ENCODE results near the gene ZMYND11.

ZMYND11 gene

GRCh38 chr10:176677-177076 lies 41.4 kb downstream of the ZMYND11 start:
- no peak overlapping the region for H3K4me3 ChIP-seq (ENCODE audit: low read length)
- no peak overlapping the region for H3K27ac ChIP-seq (ENCODE audit: low read length)
- no peaks in the 10 kb centered on the region for H3K79me2 ChIP-seq (ENCODE audit: low read length)
- no peak overlapping the region for H3K4me2 ChIP-seq (ENCODE audit: low read depth, low read length)
- DNase-seq: no peak
- H3K36me3 ChIP-seq (replicated peaks; ENCODE audit: insufficient read depth, low read length): no peaks in the 10 kb centered on the region
- H3K27me3 ChIP-seq (replicated peaks; ENCODE audit: insufficient read depth, low read length): no peaks in the 10 kb centered on the region
- H4K20me1 ChIP-seq (ENCODE audit: insufficient read depth, low read length): no peaks in the 10 kb centered on the region
- no peak for TF ChIP-seq EZH2 (optimal IDR thresholded peaks at IDR 0.05; ENCODE audit: low read depth, low read length)
- no peak for TF ChIP-seq CTCF (IDR thresholded peaks at IDR 0.05; ENCODE audit: low read length)
- no peak for TF ChIP-seq EZH2phosphoT487 (IDR thresholded peaks at IDR 0.05; ENCODE audit: low read length)
- no peaks in the 10 kb centered on the region for H3K9me3 ChIP-seq (replicated peaks; ENCODE audit: insufficient read depth, low read length)
- no peaks in the 10 kb centered on the region for H3F3A ChIP-seq (ENCODE audit: insufficient read depth, low read length)
- H2AFZ ChIP-seq (ENCODE audit: low read length): no peak overlapping the region
- no peaks in the 10 kb centered on the region for H3K9me2 ChIP-seq (replicated peaks; ENCODE audit: insufficient read depth, low read length)
- H3K4me1 ChIP-seq (ENCODE audit: low read length): no peaks in the 10 kb centered on the region
- H3K9ac ChIP-seq (ENCODE audit: low read length): no peak overlapping the region

GRCh38 chr10:178208-178607 lies 43.0 kb downstream of the ZMYND11 start:
- H3K27me3 ChIP-seq (replicated peaks; ENCODE audit: insufficient read depth, low read length): no peaks in the 10 kb centered on the region
- peak; percentile 44 for TF ChIP-seq CTCF (IDR thresholded peaks at IDR 0.05; ENCODE audit: low read length)
- TF ChIP-seq EZH2 (optimal IDR thresholded peaks at IDR 0.05; ENCODE audit: low read depth, low read length): no peak
- no peak overlapping the region for H3K4me2 ChIP-seq (ENCODE audit: low read depth, low read length)
- no peak overlapping the region for H2AFZ ChIP-seq (ENCODE audit: low read length)
- H4K20me1 ChIP-seq (ENCODE audit: insufficient read depth, low read length): no peaks in the 10 kb centered on the region
- no peaks in the 10 kb centered on the region for H3K4me1 ChIP-seq (ENCODE audit: low read length)
- H3K9me2 ChIP-seq (replicated peaks; ENCODE audit: insufficient read depth, low read length): no peaks in the 10 kb centered on the region
- H3K79me2 ChIP-seq (ENCODE audit: low read length): no peaks in the 10 kb centered on the region
- no peak overlapping the region for H3K27ac ChIP-seq (ENCODE audit: low read length)
- peak; percentile 34 for DNase-seq
- no peaks in the 10 kb centered on the region for H3K36me3 ChIP-seq (replicated peaks; ENCODE audit: insufficient read depth, low read length)
- H3F3A ChIP-seq (ENCODE audit: insufficient read depth, low read length): no peaks in the 10 kb centered on the region
- no peaks in the 10 kb centered on the region for H3K9me3 ChIP-seq (replicated peaks; ENCODE audit: insufficient read depth, low read length)
- H3K9ac ChIP-seq (ENCODE audit: low read length): no peak overlapping the region
- no peak overlapping the region for H3K4me3 ChIP-seq (ENCODE audit: low read length)

GRCh38 chr10:178723-179122 lies 43.5 kb downstream of the ZMYND11 start:
- H3K9ac ChIP-seq (ENCODE audit: low read length): no peak overlapping the region
- H3K27me3 ChIP-seq (replicated peaks; ENCODE audit: insufficient read depth, low read length): no peaks in the 10 kb centered on the region
- no peak overlapping the region for H2AFZ ChIP-seq (ENCODE audit: low read length)
- H3K27ac ChIP-seq (ENCODE audit: low read length): no peak overlapping the region
- H3K79me2 ChIP-seq (ENCODE audit: low read length): no peaks in the 10 kb centered on the region
- no peaks in the 10 kb centered on the region for H3K4me1 ChIP-seq (ENCODE audit: low read length)
- TF ChIP-seq EZH2 (optimal IDR thresholded peaks at IDR 0.05; ENCODE audit: low read depth, low read length): no peak
- no peak for TF ChIP-seq CTCF (IDR thresholded peaks at IDR 0.05; ENCODE audit: low read length)
- TF ChIP-seq EZH2phosphoT487 (IDR thresholded peaks at IDR 0.05; ENCODE audit: low read length): no peak
- no peaks in the 10 kb centered on the region for H3K9me3 ChIP-seq (replicated peaks; ENCODE audit: insufficient read depth, low read length)
- DNase-seq: no peak
- H3K9me2 ChIP-seq (replicated peaks; ENCODE audit: insufficient read depth, low read length): no peaks in the 10 kb centered on the region
- no peaks in the 10 kb centered on the region for H4K20me1 ChIP-seq (ENCODE audit: insufficient read depth, low read length)
- H3K4me3 ChIP-seq (ENCODE audit: low read length): no peak overlapping the region
- no peak overlapping the region for H3K4me2 ChIP-seq (ENCODE audit: low read depth, low read length)
- no peaks in the 10 kb centered on the region for H3F3A ChIP-seq (ENCODE audit: insufficient read depth, low read length)
- no peaks in the 10 kb centered on the region for H3K36me3 ChIP-seq (replicated peaks; ENCODE audit: insufficient read depth, low read length)
